Measurements from ENCODE around the gene SPOCK3. TPM values are rescaled to one million over a fixed set of nuclear protein-coding genes. Genes with fewer than 3 reads are reported as not detected.

The SPOCK3 gene
- total RNA-seq, 1 experiment from 2014 or later, result not detected

- no peaks in the 10 kb centered on the region for H3K4me1 ChIP-seq (ENCODE audit: low read length)
- H3K79me2 ChIP-seq (ENCODE audit: low read length), result no peaks in the 10 kb centered on the region
- no peaks in the 10 kb centered on the region for H3K36me3 ChIP-seq (ENCODE audit: insufficient read depth, low read length)
- no peak overlapping the region for H3K27ac ChIP-seq (ENCODE audit: low read length)
- H3K4me2 ChIP-seq (ENCODE audit: low read depth, low read length, poor library complexity, severe bottlenecking), result no peak overlapping the region
- no peaks in the 10 kb centered on the region for H3K9me2 ChIP-seq (replicated peaks; ENCODE audit: insufficient read depth, low read length)
- H3K4me3 ChIP-seq (ENCODE audit: low read length), result no peak overlapping the region
- peaks cover 43% of the 10 kb centered on the region for H3K9me3 ChIP-seq (ENCODE audit: low read length)
- no peaks in the 10 kb centered on the region for H3K27me3 ChIP-seq (ENCODE audit: low read length)
- H3K9ac ChIP-seq (ENCODE audit: low read length), result no peak overlapping the region
- no peak for DNase-seq
- H4K20me1 ChIP-seq (ENCODE audit: insufficient read depth, low read depth, low read length), result no peaks in the 10 kb centered on the region
- H2AFZ ChIP-seq (ENCODE audit: low read length), result no peak overlapping the region
These were observed 391.5 kb downstream of the SPOCK3 start for GRCh38 chr4:166842795-166843261.

GRCh38 chr4:166839615-166840251 lies 394.6 kb downstream of the SPOCK3 start:
- Histone ChIP-seq H3K36me3 (ENCODE audit: insufficient read depth, low read length) (no peaks in the 10 kb centered on the region), H3K9ac (ENCODE audit: low read length) (no peak overlapping the region), H4K20me1 (ENCODE audit: insufficient read depth, low read depth, low read length) (no peaks in the 10 kb centered on the region), H3K79me2 (ENCODE audit: low read length) (no peaks in the 10 kb centered on the region), H3K27me3 (ENCODE audit: low read length) (no peaks in the 10 kb centered on the region), H3K4me1 (ENCODE audit: low read length) (no peaks in the 10 kb centered on the region), H3K4me3 (ENCODE audit: low read length) (no peak overlapping the region), H3K9me3 (ENCODE audit: low read length) (peaks cover 40% of the 10 kb centered on the region), H3K27ac (ENCODE audit: low read length) (no peak overlapping the region), H2AFZ (ENCODE audit: low read length) (no peak overlapping the region), H3K9me2 (replicated peaks; ENCODE audit: insufficient read depth, low read length) (no peaks in the 10 kb centered on the region), H3K4me2 (ENCODE audit: low read depth, low read length, poor library complexity, severe bottlenecking) (no peak overlapping the region)
- no peak for DNase-seq

DNA sequence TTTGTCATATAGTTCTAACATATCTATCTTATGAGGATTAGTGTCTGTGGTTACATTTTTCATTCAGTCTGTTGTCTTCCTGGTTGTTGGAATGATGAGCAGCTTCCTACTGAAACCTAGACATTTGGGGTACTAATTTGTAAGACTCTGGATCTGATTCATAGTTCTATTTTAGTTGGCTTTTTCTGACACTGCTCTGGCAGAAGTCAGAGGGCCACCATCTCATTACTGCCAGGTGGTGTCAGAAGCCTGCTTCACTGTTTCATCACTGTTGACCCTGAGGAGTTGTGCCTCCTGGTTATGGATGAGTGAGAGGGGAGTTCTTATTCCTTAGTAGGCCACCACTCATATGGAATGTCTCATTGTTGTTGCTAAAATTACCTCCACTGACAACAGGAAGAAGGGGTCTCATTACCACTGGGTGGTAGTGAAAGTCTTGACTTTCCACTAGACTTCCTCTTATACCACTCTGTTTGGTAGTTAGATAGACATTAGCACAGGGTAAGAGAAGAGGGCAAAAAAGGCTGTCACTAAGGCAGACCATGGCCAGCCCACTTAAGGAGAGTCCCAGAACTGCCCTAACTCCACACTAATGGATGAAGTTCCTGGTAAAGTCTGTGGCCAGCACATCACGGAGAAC lies 395.2 kb downstream of the SPOCK3 start:
- Histone ChIP-seq H3K4me2 (ENCODE audit: low read depth, low read length, poor library complexity, severe bottlenecking) (no peak overlapping the region), H3K9me2 (replicated peaks; ENCODE audit: insufficient read depth, low read length) (no peaks in the 10 kb centered on the region), H2AFZ (ENCODE audit: low read length) (no peak overlapping the region), H3K27ac (ENCODE audit: low read length) (no peak overlapping the region), H3K4me3 (ENCODE audit: low read length) (no peak overlapping the region), H3K4me1 (ENCODE audit: low read length) (no peaks in the 10 kb centered on the region), H3K27me3 (ENCODE audit: low read length) (no peaks in the 10 kb centered on the region), H3K36me3 (ENCODE audit: insufficient read depth, low read length) (no peaks in the 10 kb centered on the region), H3K79me2 (ENCODE audit: low read length) (no peaks in the 10 kb centered on the region), H4K20me1 (ENCODE audit: insufficient read depth, low read depth, low read length) (no peaks in the 10 kb centered on the region), H3K9me3 (ENCODE audit: low read length) (peaks cover 46% of the 10 kb centered on the region), H3K9ac (ENCODE audit: low read length) (no peak overlapping the region)
- no peak for DNase-seq

GRCh38 chr4:166836865-166837264 lies 397.4 kb downstream of the SPOCK3 start:
- no peak overlapping the region for H3K4me2 ChIP-seq (ENCODE audit: low read depth, low read length, poor library complexity, severe bottlenecking)
- H3K27ac ChIP-seq (ENCODE audit: low read length), result no peak overlapping the region
- no peak for DNase-seq
- no peak overlapping the region for H3K4me3 ChIP-seq (ENCODE audit: low read length)
- no peaks in the 10 kb centered on the region for H3K4me1 ChIP-seq (ENCODE audit: low read length)
- no peaks in the 10 kb centered on the region for H3K79me2 ChIP-seq (ENCODE audit: low read length)
- H3K36me3 ChIP-seq (ENCODE audit: insufficient read depth, low read length), result no peaks in the 10 kb centered on the region
- peaks cover 56% of the 10 kb centered on the region for H3K9me3 ChIP-seq (ENCODE audit: low read length)
- H3K9me2 ChIP-seq (replicated peaks; ENCODE audit: insufficient read depth, low read length), result no peaks in the 10 kb centered on the region
- H2AFZ ChIP-seq (ENCODE audit: low read length), result no peak overlapping the region
- no peaks in the 10 kb centered on the region for H3K27me3 ChIP-seq (ENCODE audit: low read length)
- no peak overlapping the region for H3K9ac ChIP-seq (ENCODE audit: low read length)
- no peaks in the 10 kb centered on the region for H4K20me1 ChIP-seq (ENCODE audit: insufficient read depth, low read depth, low read length)

- no peaks in the 10 kb centered on the region for H3K27me3 ChIP-seq (ENCODE audit: low read length)
- no peaks in the 10 kb centered on the region for H3K36me3 ChIP-seq (ENCODE audit: insufficient read depth, low read length)
- H3K4me3 ChIP-seq (ENCODE audit: low read length), result no peak overlapping the region
- no peak overlapping the region for H3K9ac ChIP-seq (ENCODE audit: low read length)
- H3K4me1 ChIP-seq (ENCODE audit: low read length), result no peaks in the 10 kb centered on the region
- H4K20me1 ChIP-seq (ENCODE audit: insufficient read depth, low read depth, low read length), result no peaks in the 10 kb centered on the region
- H3K9me2 ChIP-seq (replicated peaks; ENCODE audit: insufficient read depth, low read length), result no peaks in the 10 kb centered on the region
- H2AFZ ChIP-seq (ENCODE audit: low read length), result no peak overlapping the region
- no peak overlapping the region for H3K27ac ChIP-seq (ENCODE audit: low read length)
- no peak overlapping the region for H3K4me2 ChIP-seq (ENCODE audit: low read depth, low read length, poor library complexity, severe bottlenecking)
- H3K79me2 ChIP-seq (ENCODE audit: low read length), result no peaks in the 10 kb centered on the region
- DNase-seq, result no peak
- peaks cover 59% of the 10 kb centered on the region for H3K9me3 ChIP-seq (ENCODE audit: low read length)
These were observed 406.7 kb downstream of the SPOCK3 start for GRCh38 chr4:166827629-166828028.

- Histone ChIP-seq H3K9me3 (ENCODE audit: low read length) (peaks cover 57% of the 10 kb centered on the region), H3K4me1 (ENCODE audit: low read length) (no peaks in the 10 kb centered on the region), H3K36me3 (ENCODE audit: insufficient read depth, low read length) (no peaks in the 10 kb centered on the region), H3K27me3 (ENCODE audit: low read length) (no peaks in the 10 kb centered on the region), H4K20me1 (ENCODE audit: insufficient read depth, low read depth, low read length) (no peaks in the 10 kb centered on the region), H2AFZ (ENCODE audit: low read length) (no peak overlapping the region), H3K27ac (ENCODE audit: low read length) (no peak overlapping the region), H3K79me2 (ENCODE audit: low read length) (no peaks in the 10 kb centered on the region), H3K4me3 (ENCODE audit: low read length) (no peak overlapping the region), H3K9me2 (replicated peaks; ENCODE audit: insufficient read depth, low read length) (no peaks in the 10 kb centered on the region), H3K4me2 (ENCODE audit: low read depth, low read length, poor library complexity, severe bottlenecking) (no peak overlapping the region), H3K9ac (ENCODE audit: low read length) (no peak overlapping the region)
- no peak for DNase-seq
These were observed 407.1 kb downstream of the SPOCK3 start for GRCh38 chr4:166827167-166827566.

DNA sequence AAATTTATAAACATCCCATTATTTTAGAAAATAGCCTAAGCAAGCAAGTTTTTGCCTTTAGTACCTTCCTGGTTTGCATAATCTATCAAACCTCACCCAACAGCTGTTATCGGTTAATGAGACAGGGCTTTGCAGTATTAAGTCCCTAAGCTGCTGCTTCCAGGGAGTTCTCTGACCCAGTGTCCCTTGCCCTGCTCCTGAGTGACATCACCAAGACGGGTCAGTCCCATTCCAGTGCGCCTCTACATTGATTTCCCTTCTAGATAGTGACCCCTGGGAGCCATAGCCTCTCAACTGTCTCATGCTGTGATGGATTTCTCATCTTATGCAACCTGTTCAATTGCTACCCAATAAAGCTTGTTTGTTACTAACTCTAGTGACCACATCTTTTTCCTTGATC lies 410.4 kb downstream of the SPOCK3 start:
- Histone ChIP-seq H3K9ac (ENCODE audit: low read length) (no peak overlapping the region), H3K9me3 (ENCODE audit: low read length) (peaks cover 51% of the 10 kb centered on the region), H4K20me1 (ENCODE audit: insufficient read depth, low read depth, low read length) (no peaks in the 10 kb centered on the region), H3K79me2 (ENCODE audit: low read length) (no peaks in the 10 kb centered on the region), H3K36me3 (ENCODE audit: insufficient read depth, low read length) (no peaks in the 10 kb centered on the region), H3K9me2 (replicated peaks; ENCODE audit: insufficient read depth, low read length) (no peaks in the 10 kb centered on the region), H3K4me1 (ENCODE audit: low read length) (no peaks in the 10 kb centered on the region), H3K4me3 (ENCODE audit: low read length) (no peak overlapping the region), H3K27me3 (ENCODE audit: low read length) (no peaks in the 10 kb centered on the region), H3K4me2 (ENCODE audit: low read depth, low read length, poor library complexity, severe bottlenecking) (no peak overlapping the region), H3K27ac (ENCODE audit: low read length) (no peak overlapping the region), H2AFZ (ENCODE audit: low read length) (no peak overlapping the region)
- no peak for DNase-seq

DNA sequence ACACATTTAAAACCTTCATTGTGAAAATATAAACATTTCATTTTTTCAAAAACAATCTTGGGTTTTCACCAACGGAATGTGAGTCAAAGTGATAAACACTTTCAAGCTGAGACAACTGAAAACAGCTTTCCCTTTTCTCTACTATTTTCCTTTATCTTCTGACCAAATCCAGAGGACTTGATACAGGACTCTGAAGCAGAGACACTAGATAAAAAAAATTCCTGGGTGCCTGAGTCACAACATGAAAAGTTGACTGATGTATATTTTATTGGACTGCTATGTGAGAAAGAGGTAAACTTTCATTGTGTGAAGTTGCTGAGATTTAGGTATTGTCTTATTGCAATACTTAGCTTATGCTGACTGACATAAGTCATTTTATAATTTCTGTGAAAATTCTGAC lies 411.2 kb downstream of the SPOCK3 start:
- H3K9ac ChIP-seq (ENCODE audit: low read length), result no peak overlapping the region
- H2AFZ ChIP-seq (ENCODE audit: low read length), result no peak overlapping the region
- no peak overlapping the region for H3K4me3 ChIP-seq (ENCODE audit: low read length)
- peaks cover 51% of the 10 kb centered on the region for H3K9me3 ChIP-seq (ENCODE audit: low read length)
- DNase-seq, result no peak
- H3K9me2 ChIP-seq (replicated peaks; ENCODE audit: insufficient read depth, low read length), result no peaks in the 10 kb centered on the region
- H3K27me3 ChIP-seq (ENCODE audit: low read length), result no peaks in the 10 kb centered on the region
- H3K4me2 ChIP-seq (ENCODE audit: low read depth, low read length, poor library complexity, severe bottlenecking), result no peak overlapping the region
- no peaks in the 10 kb centered on the region for H3K4me1 ChIP-seq (ENCODE audit: low read length)
- H3K79me2 ChIP-seq (ENCODE audit: low read length), result no peaks in the 10 kb centered on the region
- H3K27ac ChIP-seq (ENCODE audit: low read length), result no peak overlapping the region
- H3K36me3 ChIP-seq (ENCODE audit: insufficient read depth, low read length), result no peaks in the 10 kb centered on the region
- H4K20me1 ChIP-seq (ENCODE audit: insufficient read depth, low read depth, low read length), result no peaks in the 10 kb centered on the region
